Activated naive CD8-positive, alpha-beta T cell treated with anti-CD3 and anti-CD28 coated beads for 36 hours (primary cell): ENCODE data around the gene ASPDH. TPM values are rescaled to one million over a fixed set of nuclear protein-coding genes. Genes with fewer than 3 reads are reported as not detected.
A peak's percentile ranks its signal among the peaks of the same experiment; 100 is the strongest.

Experiments used
- DNase-seq: peaks from one replicate; pipeline ENCODE4 v3.0.0; 2021
- H3K27ac Mint-ChIP-seq: one replicate; pipeline ENCODE4 v1.8.0; 2022; ENCODE audit warnings: mild to moderate bottlenecking, moderate library complexity, mixed read lengths
- H3K27me3 Mint-ChIP-seq: one replicate; pipeline ENCODE4 v1.8.0; 2022; ENCODE audit warnings: mild to moderate bottlenecking, mixed read lengths
- H3K36me3 Mint-ChIP-seq: one replicate; pipeline ENCODE4 v1.8.0; 2021; ENCODE audit warnings: mild to moderate bottlenecking, mixed read lengths
- H3K4me1 Mint-ChIP-seq: one replicate; pipeline ENCODE4 v1.8.0; 2021; ENCODE audit warnings: mixed read lengths
- H3K4me3 Mint-ChIP-seq: one replicate; pipeline ENCODE4 v1.8.0; 2022; ENCODE audit warnings: mild to moderate bottlenecking, moderate library complexity, mixed read lengths
- H3K9me3 Mint-ChIP-seq: one replicate; pipeline ENCODE4 v1.8.0; 2022; ENCODE audit warnings: mixed read lengths
- total RNA-seq, 2 experiments: library from RNA; stranded (reverse); gene quantifications; one replicate each; pipeline ENCODE4 v1.2.3, GENCODE V29; 2021

The ASPDH gene
- total RNA-seq, 2 experiments from 2014 or later = not detected

DNA sequence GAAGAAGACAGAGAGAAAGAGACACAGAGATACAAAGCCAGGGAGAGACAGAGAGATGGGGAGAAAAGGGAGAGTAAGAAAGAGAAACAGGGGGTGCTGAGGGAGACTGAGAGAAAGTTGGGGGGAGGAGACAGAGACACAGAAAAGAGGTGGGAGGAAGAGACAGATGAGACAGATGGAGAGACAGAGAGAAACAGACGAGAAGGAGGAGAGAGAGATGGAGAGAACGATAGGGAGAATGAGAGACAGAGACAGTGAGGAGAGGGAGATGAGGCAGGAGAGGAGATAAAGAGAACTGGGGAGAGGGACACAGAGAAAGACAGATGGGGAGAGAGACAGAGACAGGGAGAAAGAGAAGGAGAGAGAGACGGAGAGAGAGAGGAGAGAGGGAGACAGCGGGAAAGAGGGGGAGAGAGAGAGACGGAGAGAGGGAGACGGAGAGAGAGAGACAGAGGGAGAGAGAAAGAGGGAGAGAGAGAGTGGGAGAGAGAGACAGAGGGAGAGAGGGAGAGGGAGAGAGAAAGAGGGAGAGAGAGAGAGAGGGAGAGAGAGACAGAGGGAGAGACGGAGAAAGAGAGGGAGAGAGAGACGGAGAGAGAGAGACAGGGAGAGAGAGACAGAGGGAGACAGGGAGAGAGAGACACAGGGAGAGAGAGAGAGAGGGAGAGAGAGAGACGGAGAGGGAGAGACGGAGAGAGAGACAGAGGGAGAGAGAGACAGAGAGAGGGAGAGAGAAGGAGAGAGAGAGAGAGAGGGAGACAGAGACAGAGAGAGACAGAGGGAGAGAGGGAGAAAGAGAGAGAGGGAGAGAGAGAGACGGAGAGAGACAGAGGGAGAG, 15.3 kb downstream of the ASPDH start:
- H3K27me3 Mint-ChIP-seq = no peaks in the 10 kb centered on the region
- no peaks in the 10 kb centered on the region for H3K36me3 Mint-ChIP-seq
- H3K9me3 Mint-ChIP-seq = no peaks in the 10 kb centered on the region
- no peak for DNase-seq
- H3K27ac Mint-ChIP-seq = no peak overlapping the region
- H3K4me3 Mint-ChIP-seq = no peak overlapping the region
- no peaks in the 10 kb centered on the region for H3K4me1 Mint-ChIP-seq

GRCh38 chr19:50497022-50497405, 16.7 kb downstream of the ASPDH start:
- Mint-ChIP-seq H3K9me3 (no peaks in the 10 kb centered on the region), H3K27me3 (no peaks in the 10 kb centered on the region), H3K4me3 (no peak overlapping the region), H3K27ac (no peak overlapping the region), H3K36me3 (no peaks in the 10 kb centered on the region), H3K4me1 (peaks cover 5% of the 10 kb centered on the region)
- DNase-seq = no peak

DNA sequence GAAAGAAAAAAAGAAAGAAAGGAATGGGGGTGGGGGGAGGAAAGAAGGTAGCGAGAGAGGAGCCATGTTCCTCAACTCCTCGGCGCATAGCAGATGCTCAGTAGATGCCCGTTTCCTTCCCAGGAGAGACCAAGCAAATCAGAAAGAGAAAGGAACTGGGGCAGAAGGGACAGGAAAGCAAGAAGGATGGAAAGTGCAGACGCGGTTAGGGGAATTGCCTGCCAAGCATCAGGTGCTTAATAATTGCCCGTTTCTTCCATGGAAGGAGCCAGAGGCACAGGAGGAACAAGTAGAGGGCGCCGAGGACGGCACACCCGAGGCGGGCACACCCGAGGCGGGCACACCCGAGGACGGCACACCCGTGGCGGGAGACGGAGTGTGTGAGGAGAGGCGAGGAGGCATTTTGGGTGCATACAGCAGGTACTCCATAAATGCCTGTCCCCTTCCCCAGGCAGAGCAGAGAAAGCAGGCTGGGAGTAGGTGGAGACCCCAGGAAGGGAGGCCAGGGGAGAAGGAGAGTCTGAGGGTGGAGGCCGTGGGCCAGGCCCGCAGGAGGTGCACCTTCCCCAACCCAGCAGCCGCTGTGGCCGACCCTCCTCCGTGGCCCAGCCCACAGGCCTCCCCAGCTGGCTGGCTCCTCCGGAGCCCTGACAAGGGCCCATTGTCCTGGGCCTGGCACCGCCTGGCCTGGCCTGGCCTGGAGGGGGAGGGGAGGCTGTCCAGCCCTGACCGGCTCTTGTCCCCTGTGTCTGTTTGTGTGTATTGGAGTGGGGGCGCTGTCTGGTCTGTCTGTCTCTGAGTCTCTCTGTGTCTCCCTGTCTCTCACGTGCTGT, 17.3 kb downstream of the ASPDH start:
- no peak overlapping the region for H3K4me3 Mint-ChIP-seq
- DNase-seq = no peak
- H3K27ac Mint-ChIP-seq = no peak overlapping the region
- H3K9me3 Mint-ChIP-seq = no peaks in the 10 kb centered on the region
- peaks cover 2% of the 10 kb centered on the region for H3K36me3 Mint-ChIP-seq
- peaks cover 11% of the 10 kb centered on the region for H3K4me1 Mint-ChIP-seq
- no peaks in the 10 kb centered on the region for H3K27me3 Mint-ChIP-seq

DNA sequence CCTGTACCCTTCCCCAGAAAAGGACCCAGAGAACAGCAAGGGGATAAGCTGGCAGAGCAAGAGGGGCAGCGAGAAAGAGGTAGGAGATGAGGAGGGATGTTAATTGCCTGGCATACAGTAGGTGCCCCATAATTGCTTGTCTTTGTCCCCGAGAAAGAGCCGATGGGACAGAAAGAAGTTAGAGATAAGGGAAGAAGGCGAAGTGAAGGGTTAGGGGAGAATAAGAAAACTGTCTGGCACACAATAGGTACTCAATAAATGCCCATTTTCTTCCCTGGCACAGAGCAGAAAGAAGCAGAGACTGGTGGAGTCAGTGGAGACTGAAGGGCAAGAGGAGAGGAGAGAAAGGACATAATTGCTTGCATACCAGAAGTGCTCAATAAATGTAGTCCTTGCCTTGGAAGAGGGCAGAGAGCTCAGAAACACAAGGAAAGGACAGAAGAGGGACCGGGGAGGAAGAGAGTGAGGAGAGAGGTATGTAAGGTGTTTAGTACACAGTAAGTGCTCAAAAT, 18.6 kb downstream of the ASPDH start:
- H3K27ac Mint-ChIP-seq = no peak overlapping the region
- H3K9me3 Mint-ChIP-seq = no peaks in the 10 kb centered on the region
- DNase-seq = no peak
- no peak overlapping the region for H3K4me3 Mint-ChIP-seq
- peaks cover 17% of the 10 kb centered on the region for H3K4me1 Mint-ChIP-seq
- peaks cover 2% of the 10 kb centered on the region for H3K36me3 Mint-ChIP-seq
- no peaks in the 10 kb centered on the region for H3K27me3 Mint-ChIP-seq

DNA sequence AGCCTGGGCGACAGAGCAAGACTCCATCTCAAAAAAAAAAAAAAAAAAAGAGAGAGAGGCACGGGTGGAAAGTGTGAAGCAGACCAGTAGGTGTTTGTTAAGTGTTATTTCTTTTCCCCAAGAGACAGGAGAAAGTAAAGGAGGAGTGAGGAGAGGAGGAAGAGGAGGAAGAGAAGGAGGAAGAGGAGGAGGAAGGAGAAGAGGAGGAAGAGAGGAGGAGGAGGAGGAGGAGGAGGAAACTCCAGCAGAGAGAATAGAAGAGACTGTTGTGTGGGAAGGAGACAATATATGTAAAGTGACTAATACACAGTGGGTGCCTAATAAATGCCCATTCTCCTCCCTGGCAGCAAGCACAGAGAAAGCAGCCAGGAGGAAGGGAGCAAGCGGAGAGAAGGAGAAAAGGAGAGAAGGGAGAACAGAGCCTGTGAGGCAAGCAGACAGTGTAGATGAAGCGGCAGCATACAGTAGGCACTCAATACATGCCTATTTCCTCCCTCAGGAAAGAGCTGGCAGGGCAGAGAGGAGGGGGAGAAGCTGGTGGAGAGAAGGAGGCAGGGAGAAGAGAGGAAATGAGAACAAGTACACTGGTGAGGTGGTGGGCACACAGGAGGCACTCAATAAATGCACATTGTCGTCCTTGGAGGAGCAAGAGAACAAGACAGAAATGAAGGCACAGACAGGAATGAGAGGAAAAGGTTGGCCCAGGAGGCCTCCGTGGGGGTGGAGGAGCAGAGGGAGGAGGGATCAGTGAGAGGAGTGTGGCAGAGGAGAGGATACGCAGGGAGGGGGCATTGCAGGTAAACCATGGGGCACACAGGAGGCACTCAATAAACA, 19.3 kb downstream of the ASPDH start:
- no peak overlapping the region for H3K27ac Mint-ChIP-seq
- no peaks in the 10 kb centered on the region for H3K27me3 Mint-ChIP-seq
- H3K36me3 Mint-ChIP-seq = peaks cover 2% of the 10 kb centered on the region
- no peak overlapping the region for H3K4me3 Mint-ChIP-seq
- H3K4me1 Mint-ChIP-seq = peaks cover 17% of the 10 kb centered on the region
- DNase-seq = no peak
- H3K9me3 Mint-ChIP-seq = no peaks in the 10 kb centered on the region

GRCh38 chr19:50493171-50493570, 20.5 kb downstream of the ASPDH start:
- Mint-ChIP-seq H3K9me3 (no peaks in the 10 kb centered on the region), H3K4me1 (peaks cover 22% of the 10 kb centered on the region), H3K4me3 (no peak overlapping the region), H3K27me3 (peaks cover 4% of the 10 kb centered on the region), H3K27ac (no peak overlapping the region), H3K36me3 (peaks cover 3% of the 10 kb centered on the region)
- DNase-seq = no peak

DNA sequence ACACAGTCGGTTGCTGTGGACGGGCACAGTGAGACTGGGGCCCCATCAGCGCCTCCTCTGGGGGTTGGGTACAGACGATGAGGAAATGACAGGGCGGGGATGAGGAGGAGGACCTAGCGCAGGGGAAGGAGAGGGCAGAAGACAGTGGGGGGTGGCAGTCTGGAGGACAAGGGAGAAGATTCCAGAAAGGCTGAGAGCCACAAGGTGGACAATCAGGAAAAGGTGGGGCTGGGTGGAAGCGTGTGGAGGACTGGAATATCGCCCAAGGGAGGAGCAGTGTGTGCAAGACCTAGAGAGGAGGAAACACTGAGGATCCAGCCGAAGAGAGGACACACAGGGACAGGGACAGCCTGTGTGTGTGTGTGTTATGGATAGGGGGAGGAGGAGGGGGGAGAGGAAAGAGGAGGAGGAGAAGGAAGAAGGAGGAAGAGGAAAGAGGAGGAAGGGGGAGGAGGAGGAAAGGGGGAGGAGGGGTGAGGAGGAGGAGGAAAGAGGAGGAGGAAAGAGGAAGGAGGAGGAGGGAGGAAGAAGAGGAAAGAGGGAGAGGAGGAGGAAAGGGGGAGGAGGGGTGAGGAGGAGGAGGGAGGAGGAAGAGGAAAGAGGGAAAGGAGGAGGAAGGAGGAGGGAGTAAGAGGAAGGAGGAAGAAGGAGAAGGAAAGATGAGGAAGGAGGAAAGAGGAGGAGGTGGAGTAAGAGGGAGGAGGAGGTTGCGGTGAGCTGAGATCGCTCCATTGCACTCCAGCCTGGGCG, 21.2 kb downstream of the ASPDH start:
- Mint-ChIP-seq H3K27me3 (peaks cover 4% of the 10 kb centered on the region), H3K36me3 (peaks cover 3% of the 10 kb centered on the region), H3K27ac (peak overlapping the region; percentile 21), H3K4me1 (peaks cover 24% of the 10 kb centered on the region), H3K9me3 (no peaks in the 10 kb centered on the region), H3K4me3 (peak overlapping the region; percentile 37)
- peak; percentile 29 for DNase-seq

GRCh38 chr19:50490991-50491472, 22.7 kb downstream of the ASPDH start:
- Mint-ChIP-seq H3K9me3 (peaks cover 5% of the 10 kb centered on the region), H3K27me3 (peaks cover 4% of the 10 kb centered on the region), H3K36me3 (peaks cover 13% of the 10 kb centered on the region), H3K27ac (no peak overlapping the region), H3K4me1 (peaks cover 24% of the 10 kb centered on the region), H3K4me3 (no peak overlapping the region)
- no peak for DNase-seq

GRCh38 chr19:50490411-50490811, 23.3 kb downstream of the ASPDH start:
- H3K9me3 Mint-ChIP-seq = peaks cover 5% of the 10 kb centered on the region
- H3K4me3 Mint-ChIP-seq = no peak overlapping the region
- peaks cover 24% of the 10 kb centered on the region for H3K4me1 Mint-ChIP-seq
- H3K27me3 Mint-ChIP-seq = peaks cover 4% of the 10 kb centered on the region
- H3K36me3 Mint-ChIP-seq = peaks cover 18% of the 10 kb centered on the region
- no peak for DNase-seq
- H3K27ac Mint-ChIP-seq = no peak overlapping the region

- H3K36me3 Mint-ChIP-seq = peaks cover 22% of the 10 kb centered on the region
- no peak overlapping the region for H3K27ac Mint-ChIP-seq
- peaks cover 24% of the 10 kb centered on the region for H3K4me1 Mint-ChIP-seq
- H3K27me3 Mint-ChIP-seq = peaks cover 4% of the 10 kb centered on the region
- DNase-seq = no peak
- H3K9me3 Mint-ChIP-seq = peaks cover 5% of the 10 kb centered on the region
- no peak overlapping the region for H3K4me3 Mint-ChIP-seq
Observed at GRCh38 chr19:50489461-50490011, 24.2 kb downstream of the ASPDH start.

DNA sequence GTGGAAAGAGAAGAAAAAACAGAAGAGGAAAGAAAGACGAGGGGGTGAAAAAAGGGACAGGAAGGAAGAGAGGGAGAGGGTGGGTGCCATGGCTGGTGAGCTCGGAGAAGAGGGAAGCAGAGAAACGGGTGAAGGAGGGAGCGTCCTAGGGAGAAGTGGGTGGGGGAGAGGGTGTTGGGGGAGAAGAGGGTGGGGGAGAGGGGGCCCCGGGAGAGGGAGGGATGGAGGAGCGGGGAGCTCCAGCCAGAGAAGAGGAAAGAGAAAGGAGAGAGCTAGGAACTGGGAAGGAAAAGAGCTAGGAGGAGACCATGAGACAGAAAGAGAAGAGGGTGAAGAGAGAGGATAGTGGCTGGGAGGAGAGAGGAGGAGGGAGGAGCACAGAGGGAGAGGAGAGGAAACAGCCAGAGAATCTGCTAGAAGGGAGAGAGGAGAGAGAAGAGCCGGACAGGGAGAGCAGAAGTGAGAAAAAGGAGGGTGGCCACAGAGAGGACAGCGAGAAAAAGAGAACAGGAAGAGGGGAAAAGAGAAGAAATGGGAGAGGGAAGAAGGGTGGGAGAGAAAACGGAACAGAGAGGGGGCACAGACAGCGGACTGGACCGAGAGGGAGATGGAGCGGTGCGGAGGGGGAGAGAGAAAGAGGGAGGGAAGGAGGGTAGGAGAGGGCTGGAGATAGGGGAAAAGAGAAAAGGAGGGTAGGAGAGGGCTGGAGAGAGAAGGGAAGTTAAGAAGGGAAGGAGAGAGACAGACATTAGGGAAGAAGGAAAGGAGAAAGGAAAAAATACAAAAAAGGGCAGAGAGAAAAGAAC, 25.1 kb downstream of the ASPDH start:
- H3K4me1 Mint-ChIP-seq = peaks cover 24% of the 10 kb centered on the region
- no peak overlapping the region for H3K27ac Mint-ChIP-seq
- DNase-seq = no peak
- H3K4me3 Mint-ChIP-seq = no peak overlapping the region
- peaks cover 5% of the 10 kb centered on the region for H3K9me3 Mint-ChIP-seq
- peaks cover 4% of the 10 kb centered on the region for H3K27me3 Mint-ChIP-seq
- H3K36me3 Mint-ChIP-seq = peaks cover 22% of the 10 kb centered on the region

- Mint-ChIP-seq H3K4me3 (no peak overlapping the region), H3K4me1 (peaks cover 18% of the 10 kb centered on the region), H3K36me3 (peaks cover 24% of the 10 kb centered on the region), H3K27ac (no peak overlapping the region), H3K9me3 (peaks cover 5% of the 10 kb centered on the region), H3K27me3 (peaks cover 4% of the 10 kb centered on the region)
- DNase-seq = peak; percentile 57
Observed at GRCh38 chr19:50486823-50487515, 26.7 kb downstream of the ASPDH start.
